B cell (primary cell): ENCODE measurements around the gene LYPD3. TPM values are rescaled to one million over a fixed set of nuclear protein-coding genes. Genes with fewer than 3 reads are reported as not detected.

Experiments used
- ATAC-seq: fragments of 200-7000 bp; cut with Tn5 transposase; one replicate; pipeline ENCODE4 v1.10.0; 2021; ENCODE audit warnings: low read depth, mild to moderate bottlenecking, moderate number of reproducible peaks, moderate library complexity
- CTCF ChIA-PET: fragments of 350-600 bp; sonication (Branson Sonifier 250); formaldehyde crosslinking; loops from one replicate; lab custom pipeline; 2021; ENCODE audit warnings: antibody characterized with exemption, inconsistent platforms; lab: Charles Lee
- POLR2A ChIA-PET: fragments of 350-600 bp; sonication (Branson Sonifier 250); formaldehyde crosslinking; loops from one replicate; lab custom pipeline; 2021; ENCODE audit warnings: antibody characterized with exemption; lab: Charles Lee
- DNase-seq: peaks from one replicate; pipeline ENCODE4 v3.0.0; 2013
- H2AFZ ChIP-seq: 2 replicates; pipeline ENCODE4 v1.6.1; 2012; ENCODE audit warnings: mild to moderate bottlenecking, low read depth, low read length; ENCODE audit not compliant: insufficient read depth, poor library complexity, severe bottlenecking
- H3K27ac ChIP-seq, 2 donors: 1 replicate in 1 of 2; 2 replicates in 1 of 2; pipeline ENCODE4 v1.5.1; 2012 to 2013; ENCODE audit warnings: low read length in 2 of 2, mild to moderate bottlenecking in 2 of 2, moderate library complexity in 1 of 2
- H3K27me3 ChIP-seq, 4 experiments: fragments of 200-600 bp in 1 of 4; sonication (generic) in 1 of 4; replicated peaks in 1 of 4; 1 replicate in 2 of 4; 2 replicates in 2 of 4; pipeline versions ENCODE4 v1.6.1 to v1.7.0; 2013 to 2016; ENCODE audit warnings: low read length in 3 of 4, mild to moderate bottlenecking in 2 of 4, mixed read lengths in 1 of 4, moderate library complexity in 1 of 4; ENCODE audit not compliant: insufficient read depth in 4 of 4, control insufficient read depth in 3 of 4; ENCODE audit errors: control extremely low read depth in 1 of 4
- H3K36me3 ChIP-seq, 2 experiments: replicated peaks in 1 of 2; 1 replicate in 1 of 2; 2 replicates in 1 of 2; pipeline versions ENCODE4 v1.6.1 to v1.7.1; 2013; ENCODE audit warnings: low read length in 1 of 2; ENCODE audit not compliant: insufficient read depth in 2 of 2, control insufficient read depth in 1 of 2; ENCODE audit errors: control extremely low read depth in 1 of 2, extremely low read depth in 1 of 2
- H3K4me1 ChIP-seq, 2 donors: fragments of 200-600 bp in 1 of 2; sonication (generic) in 1 of 2; 1 replicate in 1 of 2; 2 replicates in 1 of 2; pipeline versions ENCODE4 v1.5.1 to v1.6.1; 2013 to 2017; ENCODE audit warnings: low read length in 2 of 2; ENCODE audit not compliant: control insufficient read depth in 2 of 2, insufficient read depth in 2 of 2
- H3K4me2 ChIP-seq: replicated peaks from 2 replicates; pipeline ENCODE3; 2012; ENCODE audit warnings: mild to moderate bottlenecking, low read depth, low read length; ENCODE audit not compliant: poor library complexity, severe bottlenecking
- H3K4me3 ChIP-seq, 5 experiments: fragments of 200-600 bp in 1 of 5; sonication (generic) in 1 of 5; 1 replicate in 3 of 5; 2 replicates in 2 of 5; pipeline versions ENCODE4 v1.5.1 to v1.7.0; 2011 to 2016; ENCODE audit warnings: low read length in 4 of 5, mild to moderate bottlenecking in 4 of 5, low read depth in 2 of 5, control low read depth in 1 of 5, moderate library complexity in 1 of 5; ENCODE audit not compliant: insufficient read depth in 1 of 5; ENCODE audit errors: control extremely low read depth in 1 of 5, extremely low read depth in 1 of 5
- H3K79me2 ChIP-seq: fragments of 200-600 bp; sonication (generic); one replicate; pipeline ENCODE4 v1.6.0; 2016; ENCODE audit warnings: low read length; ENCODE audit not compliant: control insufficient read depth, insufficient read depth
- H3K9ac ChIP-seq: fragments of 200-600 bp; sonication (generic); 2 replicates; pipeline ENCODE4 v1.6.1; 2017; ENCODE audit warnings: mild to moderate bottlenecking, low read length, moderate library complexity
- H3K9me3 ChIP-seq, 3 donors: one replicate each; pipeline versions ENCODE4 v1.6.1 to v1.7.1; 2013; ENCODE audit warnings: low read length in 2 of 3; ENCODE audit not compliant: control insufficient read depth in 2 of 3, insufficient read depth in 1 of 3; ENCODE audit errors: control extremely low read depth in 1 of 3
- H4K20me1 ChIP-seq: 2 replicates; pipeline ENCODE4 v1.6.0; 2012; ENCODE audit warnings: mild to moderate bottlenecking, low read length; ENCODE audit not compliant: insufficient read depth, control insufficient read depth, poor library complexity, severe bottlenecking
- H3K27ac Mint-ChIP-seq: one replicate; pipeline ENCODE4 v1.8.0; 2021; ENCODE audit warnings: mixed read lengths
- H3K27me3 Mint-ChIP-seq: one replicate; pipeline ENCODE4 v1.8.0; 2021; ENCODE audit warnings: mixed read lengths
- H3K4me1 Mint-ChIP-seq: one replicate; pipeline ENCODE4 v1.8.0; 2021; ENCODE audit warnings: mixed read lengths
- H3K4me3 Mint-ChIP-seq: one replicate; pipeline ENCODE4 v1.8.0; 2021; ENCODE audit warnings: mixed read lengths
- H3K9me3 Mint-ChIP-seq: one replicate; pipeline ENCODE4 v1.8.0; 2022; ENCODE audit warnings: mixed read lengths; ENCODE audit not compliant: insufficient read depth
- CTCF ChIP-seq: fragments of 200-600 bp; IDR thresholded peaks from one replicate; pipeline ENCODE4 v1.8.0; 2022; ENCODE audit warnings: antibody characterized with exemption, mild to moderate bottlenecking
- EZH2 ChIP-seq: IDR thresholded peaks from 2 replicates; pipeline ENCODE4 v1.6.1; 2012; ENCODE audit warnings: borderline replicate concordance, low read depth, mild to moderate bottlenecking, moderate library complexity, low read length; ENCODE audit not compliant: insufficient read depth, poor library complexity, severe bottlenecking
- WGBS: methylation state at CpG from one replicate; pipeline ENCODE4 v1.1.5; 2013; ENCODE audit warnings: missing lambda C conversion rate; ENCODE audit not compliant: insufficient coverage; 5-methylcytosine and 5-hydroxymethylcytosine counted together
- intact Hi-C: fragments of 100-400 bp; cut with micrococcal nuclease; formaldehyde crosslinking; loops from one replicate; pipeline ENCODE4 v1.10.0; 2022
- polyA plus RNA-seq: library from polyadenylated mRNA; depleted of rRNA; stranded (reverse); fragments of >200 nt; gene quantifications from 2 replicates; pipeline ENCODE4 v1.2.3, GENCODE V29; 2012
- total RNA-seq, 2 donors: library from RNA; stranded (reverse); fragments of 120-200 nt in 1 of 2; gene quantifications; 1 replicate in 1 of 2; 2 replicates in 1 of 2; pipeline versions ENCODE4 v1.2.3 to v1.2.4, GENCODE V29; 2013 to 2022

Gene LYPD3
- total and polyA plus RNA-seq, 2 donors (not counting 1 experiment from before 2014, with no cell fraction given), result 0.27 to 2.2 TPM

- Histone ChIP-seq H3K4me1 (peaks cover 0 to 5% of the 10 kb centered on the region in 2 donors), H3K4me3 (no peak overlapping the region), H3K79me2 (no peaks in the 10 kb centered on the region), H4K20me1 (no peaks in the 10 kb centered on the region), H3K27ac (no peak overlapping the region), H3K9ac (no peak overlapping the region), H3K9me3 (peaks cover 0 to 2% (median 0%) of the 10 kb centered on the region in 3 donors), H3K36me3 (no peaks in the 10 kb centered on the region), H3K27me3 (no peaks in the 10 kb centered on the region), H3K4me2 (no peak overlapping the region), H2AFZ (no peak overlapping the region)
- TF ChIP-seq EZH2, result no peak
- TF ChIP-seq CTCF, result no peak
- H3K27me3 Mint-ChIP-seq, result peaks cover 11% of the 10 kb centered on the region
- H3K27ac Mint-ChIP-seq, result no peak overlapping the region
- no peaks in the 10 kb centered on the region for H3K4me1 Mint-ChIP-seq
- ATAC-seq (no peak), DNase-seq (no peak)
- H3K9me3 Mint-ChIP-seq, result no peaks in the 10 kb centered on the region
- no peak overlapping the region for H3K4me3 Mint-ChIP-seq
- POLR2A ChIA-PET, result no interaction called here
- intact Hi-C loops, result no loop called here
- CTCF ChIA-PET, result interaction anchor here (18.4 kb wide), 1 partner anchor 69 kb away, joined by 644 read pairs; the partner anchor contains the start of gene ETHE1
- WGBS, result 77% methylated on average over 2 of the region's 2 CpGs
Measured at GRCh38 chr19:43454031-43454430, 11.4 kb downstream of the LYPD3 start.

GRCh38 chr19:43452582-43452981, 12.8 kb downstream of the LYPD3 start:
- Histone ChIP-seq H3K4me2 (no peak overlapping the region), H3K27ac (no peak overlapping the region), H4K20me1 (no peaks in the 10 kb centered on the region), H3K4me1 (peaks cover 0 to 5% of the 10 kb centered on the region in 2 donors), H2AFZ (no peak overlapping the region), H3K36me3 (no peaks in the 10 kb centered on the region), H3K9me3 (peaks cover 0 to 2% (median 0%) of the 10 kb centered on the region in 3 donors), H3K27me3 (no peaks in the 10 kb centered on the region), H3K9ac (no peak overlapping the region), H3K79me2 (no peaks in the 10 kb centered on the region), H3K4me3 (no peak overlapping the region)
- no peak for DNase-seq
- no peak for TF ChIP-seq CTCF
- TF ChIP-seq EZH2, result no peak
- H3K9me3 Mint-ChIP-seq, result no peaks in the 10 kb centered on the region
- WGBS, result 83% methylated on average over 3 of the region's 3 CpGs
- no peak for ATAC-seq
- H3K4me1 Mint-ChIP-seq, result no peaks in the 10 kb centered on the region
- no peak overlapping the region for H3K4me3 Mint-ChIP-seq
- ChIA-PET POLR2A (no interaction called here), CTCF (interaction anchor here (1.4 to 18.4 kb wide), 3 partner anchors 12 to 70 kb away, joined by 3 to 644 read pairs (median 4); partner anchors contain the start of gene ETHE1)
- H3K27me3 Mint-ChIP-seq, result peaks cover 7% of the 10 kb centered on the region
- intact Hi-C loops, result no loop called here
- no peak overlapping the region for H3K27ac Mint-ChIP-seq
